ENCODE measurements around the gene USP5. TPM values are rescaled to one million over a fixed set of nuclear protein-coding genes. Genes with fewer than 3 reads are reported as not detected.
"Not testable (repeated sequence)": the region's sequence is repeated elsewhere in the genome, so short reads cannot be mapped to it uniquely, and the experiment has no call there.

USP5 gene
- total RNA-seq, 1 experiment from 2014 or later: 175 TPM

- no peaks in the 10 kb centered on the region for H3K36me3 ChIP-seq (ENCODE audit: control insufficient read depth in 1 of 2, insufficient read depth in 2 of 2, low read length in 2 of 2)
- peak overlapping the region; percentile 64 to 82 for H3K4me3 ChIP-seq (replicated peaks in 1 of 2; ENCODE audit: low read depth in 1 of 2, low read length in 2 of 2)
- no peaks in the 10 kb centered on the region for H3K79me2 ChIP-seq (ENCODE audit: insufficient read depth, low read length)
- H3K27me3 ChIP-seq (ENCODE audit: insufficient read depth, low read length): no peaks in the 10 kb centered on the region
- peaks cover 10 to 20% of the 10 kb centered on the region in 2 experiments for H3K4me1 ChIP-seq (ENCODE audit: control insufficient read depth in 1 of 2, insufficient read depth in 2 of 2, low read length in 2 of 2)
- TF ChIP-seq CEBPB (IDR thresholded peaks at IDR 0.05; ENCODE audit: low read depth): no peak
- TF ChIP-seq ZBTB33 (IDR thresholded peaks at IDR 0.05; ENCODE audit: extremely low read depth, insufficient replicate concordance, low read length): no peak
- no peaks in the 10 kb centered on the region for H3K9me2 ChIP-seq (ENCODE audit: insufficient read depth)
- no peak for ATAC-seq
- no TSS peak for BruUV-seq (replicated peaks)
- ChIA-PET CTCF (interaction anchor here (1.3 to 1.5 kb wide), 3 partner anchors 15 to 36 kb away, joined by 3 to 5 read pairs (median 4); no protein-coding TSS in a partner anchor), RAD21 (ENCODE audit: low non-redundant PET in 1 of 2, low total read pairs in 2 of 2, uncharacterized antibody in 2 of 2, unreplicated experiment in 2 of 2) (no interaction called here), POLR2A (interaction anchor here (0.6 to 1.7 kb wide), 5 partner anchors 14 to 101 kb away, joined by 3 to 9 read pairs (median 3); partner anchors contain the start of genes C12orf57, RNU7-1 and TPI1)
- intact Hi-C loops (cut with micrococcal nuclease): no loop called here
- H3K9ac ChIP-seq (ENCODE audit: low read length): peak overlapping the region; percentile 80
- H3K4me2 ChIP-seq (ENCODE audit: low read length): peak overlapping the region; percentile 98
- H3K27ac ChIP-seq (ENCODE audit: low read depth, low read length): no peak overlapping the region; the same call in 1 of the 2 replicates
- DNase-seq (ENCODE audit: low read depth, low spot score): no peak
- H2AFZ ChIP-seq (ENCODE audit: low read depth, low read length, poor library complexity, severe bottlenecking): no peak overlapping the region
- no peaks in the 10 kb centered on the region for H3K9me3 ChIP-seq (ENCODE audit: control insufficient read depth in 1 of 2, insufficient read depth in 1 of 2, low read depth in 1 of 2, low read length in 2 of 2)
- H4K20me1 ChIP-seq (ENCODE audit: insufficient read depth): no peaks in the 10 kb centered on the region
These were observed 53.6 kb downstream of the USP5 start for GRCh38 chr12:6905414-6906040.

GRCh38 chr12:6908141-6908540, 56.2 kb downstream of the USP5 start:
- H3K27ac ChIP-seq (ENCODE audit: low read depth, low read length); BruUV-seq (replicated peaks); H3K9me3 ChIP-seq (ENCODE audit: control insufficient read depth in 1 of 2, insufficient read depth in 1 of 2, low read depth in 1 of 2, low read length in 2 of 2); H4K20me1 ChIP-seq (ENCODE audit: insufficient read depth); H3K27me3 ChIP-seq (ENCODE audit: insufficient read depth, low read length); H3K9ac ChIP-seq (ENCODE audit: low read length); H3K36me3 ChIP-seq (ENCODE audit: control insufficient read depth in 1 of 2, insufficient read depth in 2 of 2, low read length in 2 of 2); H3K4me3 ChIP-seq (replicated peaks in 1 of 2; ENCODE audit: low read depth in 1 of 2, low read length in 2 of 2); DNase-seq (ENCODE audit: low read depth, low spot score); intact Hi-C loops (cut with micrococcal nuclease); H2AFZ ChIP-seq (ENCODE audit: low read depth, low read length, poor library complexity, severe bottlenecking); RAD21 ChIA-PET (ENCODE audit: low non-redundant PET in 1 of 2, low total read pairs in 2 of 2, uncharacterized antibody in 2 of 2, unreplicated experiment in 2 of 2); H3K4me2 ChIP-seq (ENCODE audit: low read length); H3K79me2 ChIP-seq (ENCODE audit: insufficient read depth, low read length); ATAC-seq; H3K9me2 ChIP-seq (ENCODE audit: insufficient read depth): not testable (repeated sequence)
- ChIA-PET POLR2A (interaction anchor here (0.6 to 3.1 kb wide), 4 partner anchors 17 to 41 kb away, joined by 3 to 16 read pairs (median 3); partner anchors contain the start of genes C12orf57 and RNU7-1), CTCF (interaction anchor here (0.7 to 1.6 kb wide), 4 partner anchors 16 to 35 kb away, joined by 3 to 4 read pairs (median 4); partner anchors contain the start of gene SPSB2)
- peaks cover 10 to 20% of the 10 kb centered on the region in 2 experiments for H3K4me1 ChIP-seq (ENCODE audit: control insufficient read depth in 1 of 2, insufficient read depth in 2 of 2, low read length in 2 of 2)
